ENCODE data around the gene CD69.

The CD69 gene

GRCh38 chr12:9779209-9779608 lies 18.5 kb upstream of the CD69 start:
- DNase-seq: no peak

- no peak for DNase-seq
Measured at GRCh38 chr12:9776781-9777180, 16.1 kb upstream of the CD69 start.

- DNase-seq: no peak
Measured at GRCh38 chr12:9773216-9773877, 12.6 kb upstream of the CD69 start.

GRCh38 chr12:9763025-9763424 lies 2.3 kb upstream of the CD69 start:
- no peak for DNase-seq

GRCh38 chr12:9762369-9762768 lies 1.7 kb upstream of the CD69 start:
- no peak for DNase-seq

GRCh38 chr12:9761419-9761781 lies 699 bp upstream of the CD69 start:
- no peak for DNase-seq

- no peak for DNase-seq
Measured at GRCh38 chr12:9760120-9760519, 581 bp downstream of the CD69 start.

- DNase-seq: no peak
Measured at GRCh38 chr12:9759694-9760093, 1.0 kb downstream of the CD69 start.

GRCh38 chr12:9758119-9758518 lies 2.6 kb downstream of the CD69 start:
- no peak for DNase-seq

- no peak for DNase-seq
Measured at GRCh38 chr12:9757433-9758025, 3.2 kb downstream of the CD69 start.

GRCh38 chr12:9756706-9757105 lies 4.0 kb downstream of the CD69 start:
- no peak for DNase-seq

GRCh38 chr12:9756170-9756569 lies 4.5 kb downstream of the CD69 start:
- no peak for DNase-seq

- DNase-seq: no peak
Measured at GRCh38 chr12:9755567-9755966, 5.1 kb downstream of the CD69 start.

- no peak for DNase-seq
Measured at GRCh38 chr12:9755035-9755434, 5.7 kb downstream of the CD69 start.

- DNase-seq: no peak
Measured at GRCh38 chr12:9754099-9754927, 6.4 kb downstream of the CD69 start.

- DNase-seq: no peak
Measured at GRCh38 chr12:9753498-9753897, 7.2 kb downstream of the CD69 start.

- DNase-seq: no peak
Measured at GRCh38 chr12:9753073-9753472, 7.6 kb downstream of the CD69 start.

GRCh38 chr12:9752145-9752933 lies 8.4 kb downstream of the CD69 start:
- DNase-seq: no peak

GRCh38 chr12:9751204-9752144 lies 9.2 kb downstream of the CD69 start:
- DNase-seq: no peak

GRCh38 chr12:9750276-9751203 lies 10.2 kb downstream of the CD69 start:
- DNase-seq: no peak

- no peak for DNase-seq
Measured at GRCh38 chr12:9749640-9750039, 11.1 kb downstream of the CD69 start.

Measured in COR-L47 (cell line).